Measurements from ENCODE around the gene ANKRD28. TPM values are rescaled to one million over a fixed set of nuclear protein-coding genes. Genes with fewer than 3 reads are reported as not detected.
A peak's percentile ranks its signal among the peaks of the same experiment; 100 is the strongest.

ANKRD28 gene
- total RNA-seq, 6 experiments from 2014 or later: 80.4 to 96.3 (median 90.4) TPM

DNA sequence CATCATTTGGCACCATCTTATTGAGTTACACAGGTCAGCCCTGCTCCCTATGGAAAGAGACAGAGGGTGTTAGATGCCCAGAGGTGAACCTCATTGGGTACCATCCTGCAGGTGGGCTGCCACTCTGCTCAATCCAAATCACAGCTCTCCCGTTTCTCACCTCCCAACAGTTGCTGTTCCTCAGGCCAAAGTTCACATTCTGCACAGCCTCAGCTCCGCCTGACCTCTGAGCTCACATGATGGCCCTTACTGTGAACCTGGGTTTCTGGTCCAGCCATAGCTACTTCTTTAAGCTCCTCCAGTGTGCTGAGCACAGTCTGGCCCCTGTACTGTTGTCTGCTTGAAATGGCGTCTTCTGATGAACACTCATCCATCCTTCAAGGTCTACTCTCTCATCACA is 148.4 kb downstream of the ANKRD28 start:
- Mint-ChIP-seq H3K9me3 (no peaks in the 10 kb centered on the region), H3K27ac (peak overlapping the region; percentile 51), H3K27me3 (ENCODE audit: insufficient read depth) (no peaks in the 10 kb centered on the region; the same call in 1 of the 2 replicates), H3K36me3 (ENCODE audit: low read depth) (peaks cover 25% of the 10 kb centered on the region), H3K4me1 (ENCODE audit: low read depth) (peaks cover 74% of the 10 kb centered on the region), H3K4me3 (no peak overlapping the region)
- DNase-seq: no peak
- TF ChIP-seq, protein P1, sequence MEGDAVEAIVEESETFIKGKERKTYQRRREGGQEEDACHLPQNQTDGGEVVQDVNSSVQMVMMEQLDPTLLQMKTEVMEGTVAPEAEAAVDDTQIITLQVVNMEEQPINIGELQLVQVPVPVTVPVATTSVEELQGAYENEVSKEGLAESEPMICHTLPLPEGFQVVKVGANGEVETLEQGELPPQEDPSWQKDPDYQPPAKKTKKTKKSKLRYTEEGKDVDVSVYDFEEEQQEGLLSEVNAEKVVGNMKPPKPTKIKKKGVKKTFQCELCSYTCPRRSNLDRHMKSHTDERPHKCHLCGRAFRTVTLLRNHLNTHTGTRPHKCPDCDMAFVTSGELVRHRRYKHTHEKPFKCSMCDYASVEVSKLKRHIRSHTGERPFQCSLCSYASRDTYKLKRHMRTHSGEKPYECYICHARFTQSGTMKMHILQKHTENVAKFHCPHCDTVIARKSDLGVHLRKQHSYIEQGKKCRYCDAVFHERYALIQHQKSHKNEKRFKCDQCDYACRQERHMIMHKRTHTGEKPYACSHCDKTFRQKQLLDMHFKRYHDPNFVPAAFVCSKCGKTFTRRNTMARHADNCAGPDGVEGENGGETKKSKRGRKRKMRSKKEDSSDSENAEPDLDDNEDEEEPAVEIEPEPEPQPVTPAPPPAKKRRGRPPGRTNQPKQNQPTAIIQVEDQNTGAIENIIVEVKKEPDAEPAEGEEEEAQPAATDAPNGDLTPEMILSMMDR (IDR thresholded peaks at IDR 0.05): no peak

DNA sequence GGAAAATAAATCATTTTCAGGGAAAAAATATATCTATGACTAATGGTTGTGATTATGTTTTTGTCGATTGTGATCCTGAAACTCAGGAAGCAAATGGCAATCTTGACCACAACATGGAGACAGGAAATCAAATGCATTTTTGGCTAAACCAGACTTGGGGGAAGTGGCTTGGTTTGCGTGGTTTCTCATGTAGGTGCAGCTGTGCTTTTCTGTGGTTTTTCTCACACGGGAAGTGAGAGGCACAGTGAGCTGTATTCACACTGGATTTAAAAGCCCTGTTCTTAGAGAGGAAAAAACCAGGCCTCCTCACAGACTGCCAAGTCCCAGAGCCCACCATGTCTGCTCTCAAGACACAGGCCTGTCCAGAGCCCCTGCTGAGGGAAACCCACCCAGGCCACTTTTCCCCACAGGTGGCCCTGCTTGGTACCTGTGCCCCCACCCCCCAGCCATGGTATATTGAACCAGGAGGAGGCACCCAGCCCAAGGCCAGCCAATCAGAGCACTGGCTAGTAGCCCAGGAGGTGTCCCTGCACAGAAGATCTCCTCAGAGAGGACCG is 150.1 kb downstream of the ANKRD28 start:
- H3K9me3 Mint-ChIP-seq: no peaks in the 10 kb centered on the region
- peaks cover 29% of the 10 kb centered on the region for H3K36me3 Mint-ChIP-seq (ENCODE audit: low read depth)
- peak overlapping the region; percentile 84 for H3K4me3 Mint-ChIP-seq
- peaks cover 58% of the 10 kb centered on the region for H3K4me1 Mint-ChIP-seq (ENCODE audit: low read depth)
- no peaks in the 10 kb centered on the region; the same call in none of the 2 replicates for H3K27me3 Mint-ChIP-seq (ENCODE audit: insufficient read depth)
- H3K27ac Mint-ChIP-seq: peak overlapping the region; percentile 99
- DNase-seq: peak; percentile 87
- TF ChIP-seq, protein P1 (IDR thresholded peaks at IDR 0.05): no peak

DNA sequence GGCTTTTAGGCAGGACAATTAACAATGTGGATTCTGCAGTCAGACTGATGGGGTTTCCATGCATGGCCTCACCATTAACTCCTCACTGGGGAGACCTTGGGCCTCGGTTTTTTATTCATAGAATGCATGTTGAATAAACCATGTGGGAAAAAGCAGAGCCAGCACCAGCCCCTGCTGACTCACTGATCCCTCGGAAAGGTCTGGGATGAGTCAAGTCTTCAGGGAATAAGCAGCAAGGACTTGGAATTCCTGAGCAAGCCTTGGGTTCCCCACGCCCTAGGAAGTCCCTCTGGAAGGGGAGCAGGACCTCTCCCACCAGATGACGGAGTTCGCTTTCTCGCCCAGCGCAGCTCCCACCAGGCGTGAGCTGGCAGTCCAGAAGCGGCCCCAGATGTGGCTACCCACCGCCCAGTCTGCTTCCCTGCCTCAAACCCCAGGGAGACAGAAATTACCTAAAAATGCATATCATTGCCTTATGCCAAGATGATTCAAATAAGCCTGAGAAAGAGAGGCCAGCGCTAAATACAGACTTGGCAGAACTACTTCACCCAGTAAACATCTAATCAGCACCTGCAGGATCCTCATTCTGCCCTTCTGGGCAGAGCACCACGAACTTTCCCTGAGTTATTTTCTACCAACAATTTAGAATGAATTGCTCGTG is 150.8 kb downstream of the ANKRD28 start:
- DNase-seq: peak; percentile 97
- peak overlapping the region; percentile 84 for H3K4me3 Mint-ChIP-seq
- H3K36me3 Mint-ChIP-seq (ENCODE audit: low read depth): peaks cover 32% of the 10 kb centered on the region
- no peaks in the 10 kb centered on the region for H3K9me3 Mint-ChIP-seq
- H3K27me3 Mint-ChIP-seq (ENCODE audit: insufficient read depth): no peaks in the 10 kb centered on the region; the same call in none of the 2 replicates
- H3K4me1 Mint-ChIP-seq (ENCODE audit: low read depth): peaks cover 58% of the 10 kb centered on the region
- peak overlapping the region; percentile 99 for H3K27ac Mint-ChIP-seq
- TF ChIP-seq, protein P1 (IDR thresholded peaks at IDR 0.05): no peak

DNA sequence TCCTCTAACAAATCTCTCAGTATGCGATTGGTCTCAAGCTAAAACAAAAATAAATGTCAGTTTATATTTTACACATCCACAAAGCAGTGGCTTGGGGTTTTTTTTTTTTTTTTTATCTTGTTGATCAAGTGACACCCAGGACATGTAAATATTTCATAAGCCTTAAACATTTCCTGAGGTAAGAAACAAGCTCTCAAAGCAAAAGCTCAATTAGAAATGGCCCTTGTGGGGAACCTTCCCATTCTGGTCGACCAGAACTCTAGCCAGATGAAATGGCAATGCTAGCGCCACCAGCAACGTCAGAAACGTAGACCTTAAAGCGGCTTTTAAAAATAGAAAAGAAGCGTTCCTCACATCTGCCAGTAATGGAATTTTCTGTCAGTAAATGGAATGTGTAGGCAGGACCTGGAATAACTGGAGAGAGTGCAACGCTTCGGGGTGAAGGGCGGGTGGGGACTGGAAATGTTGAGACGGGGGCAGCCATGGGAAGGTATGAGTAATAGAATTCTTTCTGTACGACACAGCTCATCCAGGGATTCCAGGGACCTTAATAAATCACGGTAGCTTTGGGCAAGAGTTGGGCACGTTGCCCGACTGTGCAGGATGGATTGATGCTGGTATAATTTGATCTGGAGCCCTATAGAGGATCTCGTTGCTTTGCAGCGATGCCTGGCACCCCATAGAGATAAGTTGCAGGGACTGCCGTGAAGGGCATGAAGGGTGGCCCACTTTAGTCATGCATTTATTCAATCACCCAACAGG is 151.9 kb downstream of the ANKRD28 start:
- H3K36me3 Mint-ChIP-seq (ENCODE audit: low read depth): peaks cover 39% of the 10 kb centered on the region
- H3K27ac Mint-ChIP-seq: peak overlapping the region; percentile 99

DNA sequence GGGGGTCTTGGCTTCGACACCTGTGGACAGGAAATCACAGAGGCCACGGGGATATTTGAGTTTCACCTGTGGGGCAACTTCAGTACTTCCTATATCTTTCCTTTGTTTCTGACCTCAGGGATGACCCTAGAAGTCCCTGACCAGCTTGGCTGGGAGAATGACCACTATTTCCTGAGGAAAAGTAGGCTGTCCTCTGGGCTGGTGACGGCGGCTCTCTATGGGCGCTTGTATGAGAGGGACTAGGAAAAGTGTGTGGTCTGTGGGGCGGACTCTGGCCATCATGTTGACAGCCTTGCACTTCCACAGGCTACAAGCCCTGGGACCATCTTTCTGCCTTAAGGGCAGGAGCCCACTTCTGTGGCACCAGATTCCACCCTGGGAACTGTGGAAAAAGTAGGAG is 152.5 kb downstream of the ANKRD28 start:
- Mint-ChIP-seq H3K4me1 (ENCODE audit: low read depth) (peaks cover 75% of the 10 kb centered on the region), H3K36me3 (ENCODE audit: low read depth) (peaks cover 34% of the 10 kb centered on the region), H3K4me3 (peak overlapping the region; percentile 84; the same call in 1 of the 2 replicates), H3K27ac (peak overlapping the region; percentile 99), H3K27me3 (ENCODE audit: insufficient read depth) (peaks cover 1% of the 10 kb centered on the region), H3K9me3 (no peaks in the 10 kb centered on the region)
- DNase-seq: no peak
- TF ChIP-seq, protein P1 (IDR thresholded peaks at IDR 0.05): no peak

More for the DNA sequence above, 151.9 kb downstream of the ANKRD28 start:
- peaks cover 1% of the 10 kb centered on the region for H3K27me3 Mint-ChIP-seq (ENCODE audit: insufficient read depth)
- peaks cover 69% of the 10 kb centered on the region for H3K4me1 Mint-ChIP-seq (ENCODE audit: low read depth)
- DNase-seq: peak; percentile 91
- TF ChIP-seq, protein P1 (IDR thresholded peaks at IDR 0.05): no peak
- no peaks in the 10 kb centered on the region for H3K9me3 Mint-ChIP-seq
- peak overlapping the region; percentile 84 for H3K4me3 Mint-ChIP-seq

Data from HFFc6 (cell line).